C4-2B (cell line): ENCODE results near the gene RFC1.
"Not testable (repeated sequence)": the region's sequence is repeated elsewhere in the genome, so short reads cannot be mapped to it uniquely, and the experiment has no call there.

Experiments used
- H3K27ac ChIP-seq: fragments of 450-650 bp; 2 replicates; pipeline ENCODE4 v1.5.1; 2017
- ZFX ChIP-seq: fragments of 450-650 bp; IDR thresholded peaks from 2 replicates; pipeline ENCODE4 v1.6.1; 2017
- TF ChIP-seq, protein P1 (sequence below): fragments of 450-650 bp; conservative IDR thresholded peaks from 2 replicates; pipeline ENCODE4 v1.5.1; 2017; ENCODE audit warnings: mild to moderate bottlenecking

RFC1 gene

GRCh38 chr4:39394706-39395105, 28.5 kb upstream of the RFC1 start:
- H3K27ac ChIP-seq, result no peak overlapping the region
- no peak for TF ChIP-seq ZFX
- TF ChIP-seq, protein P1, sequence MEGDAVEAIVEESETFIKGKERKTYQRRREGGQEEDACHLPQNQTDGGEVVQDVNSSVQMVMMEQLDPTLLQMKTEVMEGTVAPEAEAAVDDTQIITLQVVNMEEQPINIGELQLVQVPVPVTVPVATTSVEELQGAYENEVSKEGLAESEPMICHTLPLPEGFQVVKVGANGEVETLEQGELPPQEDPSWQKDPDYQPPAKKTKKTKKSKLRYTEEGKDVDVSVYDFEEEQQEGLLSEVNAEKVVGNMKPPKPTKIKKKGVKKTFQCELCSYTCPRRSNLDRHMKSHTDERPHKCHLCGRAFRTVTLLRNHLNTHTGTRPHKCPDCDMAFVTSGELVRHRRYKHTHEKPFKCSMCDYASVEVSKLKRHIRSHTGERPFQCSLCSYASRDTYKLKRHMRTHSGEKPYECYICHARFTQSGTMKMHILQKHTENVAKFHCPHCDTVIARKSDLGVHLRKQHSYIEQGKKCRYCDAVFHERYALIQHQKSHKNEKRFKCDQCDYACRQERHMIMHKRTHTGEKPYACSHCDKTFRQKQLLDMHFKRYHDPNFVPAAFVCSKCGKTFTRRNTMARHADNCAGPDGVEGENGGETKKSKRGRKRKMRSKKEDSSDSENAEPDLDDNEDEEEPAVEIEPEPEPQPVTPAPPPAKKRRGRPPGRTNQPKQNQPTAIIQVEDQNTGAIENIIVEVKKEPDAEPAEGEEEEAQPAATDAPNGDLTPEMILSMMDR, result no peak

- H3K27ac ChIP-seq, result no peak overlapping the region
- TF ChIP-seq, protein P1, result no peak
- TF ChIP-seq ZFX, result no peak
Observed at GRCh38 chr4:39390603-39391002, 24.4 kb upstream of the RFC1 start.

DNA sequence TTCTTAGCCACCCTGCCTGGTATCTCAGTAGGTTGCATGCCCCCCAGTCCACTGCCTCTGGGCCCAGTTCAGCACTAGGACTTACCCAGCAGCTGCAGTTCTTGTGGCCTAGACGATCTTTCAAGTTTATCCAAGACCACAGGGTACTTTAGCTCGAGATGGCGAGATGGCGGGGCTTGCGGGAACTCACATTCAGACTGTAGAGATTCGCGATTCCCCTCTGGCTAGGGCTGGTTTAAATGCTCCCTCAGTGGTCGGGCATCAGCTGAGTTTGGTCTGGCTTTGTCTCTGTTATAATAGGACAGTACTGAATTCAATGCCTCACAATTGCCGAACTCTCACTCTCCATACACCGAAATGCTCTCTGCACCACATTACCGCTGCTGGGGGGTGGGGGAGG, 18.4 kb upstream of the RFC1 start:
- TF ChIP-seq, protein P1, result no peak
- TF ChIP-seq ZFX, result no peak
- H3K27ac ChIP-seq, result no peak overlapping the region

DNA sequence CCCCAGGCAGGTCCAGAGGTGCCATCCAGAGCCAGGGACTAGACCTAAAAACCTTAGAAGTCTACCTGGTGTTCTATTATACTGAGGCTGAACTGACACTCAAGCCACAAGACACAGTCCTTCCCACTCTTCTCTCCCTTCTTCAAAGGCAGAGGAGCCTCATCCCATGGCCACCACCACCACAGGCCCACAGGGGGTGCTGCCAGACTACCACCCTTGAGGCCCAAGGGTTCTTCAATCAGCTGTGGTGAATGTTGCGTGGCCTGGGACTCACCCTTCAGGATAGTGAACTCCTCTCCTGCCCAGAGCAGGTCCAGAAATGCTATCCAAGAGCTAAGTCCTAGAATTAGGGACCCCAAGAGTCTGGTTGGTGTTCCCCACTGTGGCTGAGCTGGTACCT, 17.5 kb upstream of the RFC1 start:
- no peak overlapping the region for H3K27ac ChIP-seq
- no peak for TF ChIP-seq ZFX
- TF ChIP-seq, protein P1, result no peak

DNA sequence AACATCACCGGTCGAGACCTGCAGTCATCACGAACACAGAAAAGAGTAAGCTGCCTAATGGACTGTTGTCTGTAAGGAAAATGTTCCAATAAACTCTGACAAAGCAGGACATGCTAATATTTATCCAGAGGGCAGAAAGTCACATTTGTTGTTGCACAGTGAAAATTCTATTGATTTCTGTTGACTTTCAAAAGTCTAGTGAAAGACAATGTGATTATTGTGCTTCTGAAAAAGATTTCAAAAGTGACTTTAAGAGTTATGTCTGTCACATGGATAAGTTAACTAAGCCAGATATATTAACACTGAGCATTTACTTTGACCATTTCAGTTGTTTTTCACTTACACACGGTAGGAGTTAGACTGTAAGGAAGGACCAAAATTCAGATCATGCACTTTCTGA, 9.3 kb upstream of the RFC1 start:
- H3K27ac ChIP-seq, result no peak overlapping the region
- TF ChIP-seq ZFX, result no peak
- TF ChIP-seq, protein P1, result no peak

DNA sequence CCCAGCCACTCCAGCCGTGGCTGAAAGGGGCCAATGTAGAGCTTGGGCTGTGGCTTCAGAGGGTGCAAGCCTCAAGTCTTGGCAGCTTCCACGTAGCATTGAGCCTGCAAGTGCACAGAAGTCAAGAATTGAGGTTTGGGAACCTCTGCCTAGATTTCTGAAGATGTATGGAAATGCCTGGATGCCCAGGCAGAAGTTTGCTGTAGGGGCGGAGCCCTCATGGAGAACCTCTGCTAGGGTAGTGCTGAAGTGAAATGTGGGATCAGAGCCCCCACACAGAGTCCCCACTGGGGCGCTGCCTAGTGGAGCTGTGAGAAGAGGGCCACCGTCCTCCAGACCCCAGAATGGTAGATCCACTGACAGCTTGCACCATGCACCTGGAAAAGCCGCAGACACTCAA, 5.0 kb upstream of the RFC1 start:
- H3K27ac ChIP-seq, result not testable (repeated sequence)

GRCh38 chr4:39369301-39369700, 3.1 kb upstream of the RFC1 start:
- H3K27ac ChIP-seq, result no peak overlapping the region
- TF ChIP-seq, protein P1, result no peak
- TF ChIP-seq ZFX, result no peak

- no peak overlapping the region for H3K27ac ChIP-seq
- TF ChIP-seq, protein P1, result no peak
- no peak for TF ChIP-seq ZFX
Observed at GRCh38 chr4:39367166-39367565, 1.0 kb upstream of the RFC1 start.
